GM18502 (cell line): ENCODE measurements around the gene API5.

ENCODE experiments used
- ATAC-seq: cut with Tn5 transposase; IDR thresholded peaks from one replicate; pipeline ENCODE4 v1.9.1; 2021; ENCODE audit warnings: mild to moderate bottlenecking; ENCODE audit not compliant: unreplicated experiment, poor library complexity

The API5 gene

GRCh38 chr11:43358801-43359421 is 47.1 kb downstream of the API5 start, which contains the start of gene TTC17:
TTC17 (plus strand) TSS chr11:43358920; CDS start chr11:43358955, 35 bp downstream.
- ATAC-seq = peak; percentile 93

DNA sequence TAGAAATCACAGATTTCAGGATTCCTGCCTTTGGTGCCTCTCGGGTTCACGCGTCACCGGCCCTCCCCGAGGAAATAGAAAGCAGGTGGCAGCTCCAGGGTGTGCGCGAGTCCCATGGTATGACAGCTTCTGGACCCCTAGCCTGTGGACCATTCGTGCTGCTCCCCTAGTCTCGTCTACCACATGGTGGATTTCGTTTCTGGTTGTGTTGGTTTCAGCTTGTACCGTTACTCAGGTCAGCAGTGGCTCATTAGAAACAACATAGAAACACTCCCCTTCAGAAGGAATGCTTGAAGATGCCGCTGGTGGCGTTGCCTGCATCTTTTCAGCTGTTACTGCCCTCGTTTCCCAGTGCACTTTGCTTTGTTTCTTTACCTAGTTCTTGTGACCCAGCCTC is 47.6 kb downstream of the API5 start:
- ATAC-seq = peak; percentile 50

GRCh38 chr11:43360361-43361032 is 48.7 kb downstream of the API5 start:
- no peak for ATAC-seq

DNA sequence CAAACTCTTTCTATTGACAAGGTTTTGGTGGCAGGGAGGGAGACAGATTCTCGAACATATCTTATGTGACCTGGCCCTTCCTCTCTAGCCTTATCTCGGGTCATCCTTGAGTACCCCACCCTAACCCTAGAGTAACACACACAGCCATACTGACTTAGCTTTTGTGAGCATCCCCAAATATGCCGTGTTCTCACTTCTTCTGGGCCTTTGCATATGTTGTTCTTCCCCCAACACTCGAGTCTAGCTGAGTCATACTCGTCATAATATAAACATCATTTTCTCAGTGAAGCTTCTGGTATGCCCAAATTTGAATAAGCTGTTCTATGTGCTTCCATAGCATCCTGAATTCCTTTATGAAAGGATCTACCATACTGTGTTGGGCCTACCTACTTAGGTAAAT is 54.9 kb downstream of the API5 start:
- no peak for ATAC-seq

- ATAC-seq = peak; percentile 53
Observed at GRCh38 chr11:43367382-43368178, 55.8 kb downstream of the API5 start.

DNA sequence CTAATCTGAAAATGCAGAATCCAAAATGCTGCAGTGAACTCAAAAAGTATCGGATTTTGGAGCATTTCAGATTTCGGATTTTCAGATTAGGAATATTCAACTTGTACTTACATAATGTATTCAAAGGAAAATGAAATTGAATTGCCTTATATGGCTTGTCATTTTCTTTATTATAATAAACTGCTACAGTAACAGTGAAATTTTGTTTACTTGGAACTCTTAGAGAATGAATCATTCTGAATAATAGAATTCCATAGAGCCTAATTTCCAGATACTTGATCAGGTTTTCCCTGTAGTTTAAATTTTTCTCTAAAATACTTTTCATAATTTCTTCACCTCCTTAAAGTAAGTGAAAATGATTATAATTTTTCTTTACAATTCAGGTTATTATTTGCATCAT is 64.3 kb downstream of the API5 start:
- ATAC-seq = no peak

GRCh38 chr11:43376594-43376993 is 64.8 kb downstream of the API5 start:
- ATAC-seq = no peak

DNA sequence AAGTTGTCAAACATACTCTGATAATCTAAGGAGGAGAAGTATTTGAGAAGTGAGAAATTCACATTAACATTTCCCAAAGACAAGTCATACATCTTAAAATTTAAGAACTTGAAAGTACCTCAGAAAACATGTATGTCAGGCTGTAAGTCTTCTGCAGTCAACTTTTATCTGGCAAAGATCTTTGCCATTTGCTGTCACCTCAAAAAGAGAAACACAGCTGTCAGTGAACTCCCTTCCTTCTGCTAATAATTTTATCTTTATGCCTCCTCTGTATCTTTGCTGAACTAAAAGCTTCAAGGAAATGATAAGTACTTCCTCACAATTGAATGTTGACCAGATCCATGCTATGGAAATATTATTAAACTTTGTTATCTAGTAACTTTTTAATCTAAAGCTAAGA is 65.6 kb downstream of the API5 start:
- ATAC-seq = no peak

- no peak for ATAC-seq
Observed at GRCh38 chr11:43378897-43379296, 67.1 kb downstream of the API5 start.

DNA sequence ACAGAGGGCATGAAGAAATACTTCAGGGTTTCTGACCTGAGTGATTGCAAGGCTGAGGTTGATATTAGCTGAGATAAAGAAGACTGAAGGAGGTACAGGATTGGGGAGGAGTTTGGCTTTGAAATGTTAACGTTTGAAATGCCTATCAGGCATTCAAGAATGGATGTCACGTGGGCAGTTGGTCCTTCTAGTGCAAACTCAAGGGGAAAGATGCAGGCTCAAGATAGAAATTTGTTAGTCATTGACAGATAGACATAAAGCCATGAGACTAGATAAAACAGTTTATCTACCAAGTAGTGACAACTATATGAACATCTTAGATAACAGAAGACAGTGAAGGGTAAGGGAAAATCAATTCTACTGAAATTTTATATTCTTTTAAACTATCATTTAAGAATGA is 70.0 kb downstream of the API5 start:
- ATAC-seq = no peak

DNA sequence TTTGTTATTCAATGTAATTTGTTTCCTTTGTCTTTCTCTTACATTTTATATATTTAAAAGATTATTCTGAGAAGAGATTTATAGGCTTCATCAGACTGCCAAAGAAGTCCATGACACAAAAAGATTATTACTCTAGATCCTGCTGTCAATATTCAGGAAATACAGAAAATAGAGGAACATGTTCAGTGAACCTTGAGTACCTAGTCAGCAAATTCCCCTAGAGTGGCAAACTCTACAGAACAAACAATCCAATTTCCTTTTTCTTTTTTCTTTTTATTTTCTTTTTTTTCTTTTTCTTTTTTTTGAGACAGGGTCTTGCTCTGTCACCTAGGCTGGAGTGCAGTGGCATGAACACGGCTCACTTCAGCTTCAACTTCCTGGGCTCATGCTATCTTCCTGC is 70.8 kb downstream of the API5 start:
- no peak for ATAC-seq

GRCh38 chr11:43384393-43384792 is 72.6 kb downstream of the API5 start:
- ATAC-seq = no peak

DNA sequence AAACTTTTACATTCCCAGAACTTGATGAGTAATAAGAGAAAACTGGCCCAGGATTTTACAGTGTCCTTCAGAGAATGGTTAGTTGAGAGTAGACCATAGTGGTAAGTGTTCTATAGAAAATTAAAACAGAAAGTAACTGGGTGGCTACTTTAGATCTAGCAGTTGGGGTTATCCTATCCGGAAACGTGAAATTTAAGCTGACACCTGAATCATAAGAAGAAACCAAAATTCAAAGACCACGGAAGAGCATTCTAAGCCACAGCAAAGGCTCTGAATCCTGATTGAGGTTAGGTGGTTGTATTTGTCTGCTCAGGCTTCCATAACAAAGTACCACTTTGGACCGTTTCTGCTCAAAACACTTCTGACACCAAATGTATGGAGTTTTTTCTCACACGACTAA is 80.9 kb downstream of the API5 start:
- ATAC-seq = no peak

GRCh38 chr11:43393765-43394355 is 82.1 kb downstream of the API5 start:
- no peak for ATAC-seq
